Measurements from ENCODE around the gene PTPRK. TPM values are rescaled to one million over a fixed set of nuclear protein-coding genes. Genes with fewer than 3 reads are reported as not detected.

The PTPRK gene
- total RNA-seq, 1 experiment from 2014 or later = 24.4 TPM

- no peak for DNase-seq (ENCODE audit: low spot score)
These were observed 327.4 kb downstream of the PTPRK start for GRCh38 chr6:128192972-128193371.

GRCh38 chr6:128188678-128189077, 331.7 kb downstream of the PTPRK start:
- no peak for DNase-seq (ENCODE audit: low spot score)

- no peak for DNase-seq (ENCODE audit: low spot score)
These were observed 333.7 kb downstream of the PTPRK start for GRCh38 chr6:128186729-128187128.

- no peak for DNase-seq (ENCODE audit: low spot score)
These were observed 340.4 kb downstream of the PTPRK start for GRCh38 chr6:128179876-128180438.

GRCh38 chr6:128174724-128175123, 345.7 kb downstream of the PTPRK start:
- DNase-seq (ENCODE audit: low spot score) = no peak

GRCh38 chr6:128172752-128173682, 347.4 kb downstream of the PTPRK start:
- DNase-seq (ENCODE audit: low spot score) = no peak

GRCh38 chr6:128172081-128172480, 348.3 kb downstream of the PTPRK start:
- no peak for DNase-seq (ENCODE audit: low spot score)

GRCh38 chr6:128171182-128171581, 349.2 kb downstream of the PTPRK start:
- DNase-seq (ENCODE audit: low spot score) = no peak

- DNase-seq (ENCODE audit: low spot score) = no peak
These were observed 352.2 kb downstream of the PTPRK start for GRCh38 chr6:128168244-128168643.

GRCh38 chr6:128167552-128167951, 352.8 kb downstream of the PTPRK start:
- no peak for DNase-seq (ENCODE audit: low spot score)

- DNase-seq (ENCODE audit: low spot score) = no peak
These were observed 356.1 kb downstream of the PTPRK start for GRCh38 chr6:128164254-128164653.

- no peak for DNase-seq (ENCODE audit: low spot score)
These were observed 358.0 kb downstream of the PTPRK start for GRCh38 chr6:128162423-128162822.

- no peak for DNase-seq (ENCODE audit: low spot score)
These were observed 358.6 kb downstream of the PTPRK start for GRCh38 chr6:128161839-128162238.

- DNase-seq (ENCODE audit: low spot score) = no peak
These were observed 359.1 kb downstream of the PTPRK start for GRCh38 chr6:128161263-128161662.

GRCh38 chr6:128158496-128158895, 361.9 kb downstream of the PTPRK start:
- DNase-seq (ENCODE audit: low spot score) = no peak

- no peak for DNase-seq (ENCODE audit: low spot score)
These were observed 363.9 kb downstream of the PTPRK start for GRCh38 chr6:128156321-128157111.

- no peak for DNase-seq (ENCODE audit: low spot score)
These were observed 364.6 kb downstream of the PTPRK start for GRCh38 chr6:128155826-128156225.

GRCh38 chr6:128152551-128152950, 367.8 kb downstream of the PTPRK start:
- DNase-seq (ENCODE audit: low spot score) = no peak

GRCh38 chr6:128150376-128150775, 370.0 kb downstream of the PTPRK start:
- DNase-seq (ENCODE audit: low spot score) = no peak

GRCh38 chr6:128149796-128150195, 370.6 kb downstream of the PTPRK start:
- no peak for DNase-seq (ENCODE audit: low spot score)

- no peak for DNase-seq (ENCODE audit: low spot score)
These were observed 376.1 kb downstream of the PTPRK start for GRCh38 chr6:128144320-128144719.

- DNase-seq (ENCODE audit: low spot score) = no peak
These were observed 378.5 kb downstream of the PTPRK start for GRCh38 chr6:128141932-128142331.
